HAP-1 (cell line): Measurements from ENCODE around the gene GREB1L.
A peak's percentile ranks its signal among the peaks of the same experiment; 100 is the strongest.
"Not testable (repeated sequence)": the region's sequence is repeated elsewhere in the genome, so short reads cannot be mapped to it uniquely, and the experiment has no call there.

Source experiments
- DNase-seq, 2 experiments: peaks; one replicate each; pipeline ENCODE4 v3.0.0-alpha.2; 2016 to 2020; ENCODE audit warnings: low spot score in 2 of 2
- H3K27me3 ChIP-seq: fragments of 250-450 bp; sonication (Bioruptor Pico); 2 replicates; pipeline ENCODE4 v1.5.1; 2020; ENCODE audit warnings: low read depth, mild to moderate bottlenecking, moderate library complexity
- H3K36me3 ChIP-seq: fragments of 250-450 bp; sonication (Bioruptor Pico); replicated peaks from 2 replicates; pipeline ENCODE4 v1.5.1; 2020; ENCODE audit warnings: mild to moderate bottlenecking
- H3K4me1 ChIP-seq: fragments of 250-450 bp; sonication (Bioruptor Pico); 2 replicates; pipeline ENCODE4 v1.5.1; 2020; ENCODE audit warnings: mild to moderate bottlenecking
- H3K4me3 ChIP-seq: fragments of 250-450 bp; sonication (Bioruptor Pico); 2 replicates; pipeline ENCODE4 v1.5.1; 2020; ENCODE audit warnings: mild to moderate bottlenecking, moderate library complexity
- H3K9me3 ChIP-seq: fragments of 250-450 bp; sonication (Bioruptor Pico); 2 replicates; pipeline ENCODE4 v1.5.1; 2020; ENCODE audit warnings: mild to moderate bottlenecking, moderate library complexity
- in situ Hi-C: fragments of 300-500 bp; cut with MboI; formaldehyde crosslinking; loops from 3 replicates; pipeline ENCODE4 v1.14.3; 2020; ENCODE audit warnings: low sequenced_read_pairs, inconsistent platforms, mixed read lengths

GREB1L gene

DNA sequence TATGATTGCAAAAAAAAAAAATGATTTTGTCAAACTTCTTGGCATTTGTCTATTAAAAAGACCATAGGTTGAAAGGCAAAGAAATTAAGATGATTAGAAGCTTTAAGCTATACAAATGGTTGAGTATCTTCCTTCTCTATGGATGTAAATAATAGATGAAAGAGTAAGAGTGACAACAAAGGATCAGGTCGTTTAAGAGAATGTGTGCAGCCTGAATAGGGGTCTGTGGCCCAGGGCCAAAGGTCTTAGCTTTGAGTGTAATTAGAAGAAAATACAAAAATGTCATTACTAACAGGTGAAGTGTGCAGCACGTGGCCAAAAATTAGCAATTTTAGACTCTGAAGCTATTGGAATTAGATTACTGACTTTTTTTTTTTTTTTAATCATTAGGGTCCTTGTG lies 122.4 kb downstream of the GREB1L start:
- Histone ChIP-seq H3K9me3 (no peaks in the 10 kb centered on the region), H3K36me3 (no peaks in the 10 kb centered on the region), H3K4me1 (peaks cover 68% of the 10 kb centered on the region), H3K27me3 (no peaks in the 10 kb centered on the region), H3K4me3 (no peak overlapping the region)
- in situ Hi-C loops: no loop called here
- DNase-seq: peak; percentile 16 to 36

DNA sequence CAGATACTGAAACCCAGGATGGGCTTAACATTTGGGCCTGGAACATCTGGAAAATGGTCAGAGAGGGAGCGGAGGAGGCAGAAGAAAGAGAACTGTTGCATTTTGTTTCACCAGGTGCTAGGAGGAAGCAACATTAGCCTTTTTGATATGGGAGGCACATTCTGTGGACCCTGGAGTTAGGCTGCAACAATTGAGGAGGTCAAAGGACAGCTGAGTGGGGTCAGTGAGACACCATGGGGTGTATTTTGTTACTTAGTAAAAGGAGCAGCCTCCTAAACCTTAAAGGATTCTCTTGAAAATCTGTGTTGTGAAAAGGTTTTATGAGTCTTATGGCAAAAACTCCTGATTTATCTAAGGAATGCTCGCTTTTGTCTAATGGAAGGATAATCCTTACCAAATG lies 124.9 kb downstream of the GREB1L start:
- Histone ChIP-seq H3K4me3 (no peak overlapping the region), H3K27me3 (no peaks in the 10 kb centered on the region), H3K4me1 (peaks cover 57% of the 10 kb centered on the region), H3K36me3 (no peaks in the 10 kb centered on the region), H3K9me3 (no peaks in the 10 kb centered on the region)
- in situ Hi-C loops: no loop called here
- DNase-seq: peak; percentile 53 to 85

DNA sequence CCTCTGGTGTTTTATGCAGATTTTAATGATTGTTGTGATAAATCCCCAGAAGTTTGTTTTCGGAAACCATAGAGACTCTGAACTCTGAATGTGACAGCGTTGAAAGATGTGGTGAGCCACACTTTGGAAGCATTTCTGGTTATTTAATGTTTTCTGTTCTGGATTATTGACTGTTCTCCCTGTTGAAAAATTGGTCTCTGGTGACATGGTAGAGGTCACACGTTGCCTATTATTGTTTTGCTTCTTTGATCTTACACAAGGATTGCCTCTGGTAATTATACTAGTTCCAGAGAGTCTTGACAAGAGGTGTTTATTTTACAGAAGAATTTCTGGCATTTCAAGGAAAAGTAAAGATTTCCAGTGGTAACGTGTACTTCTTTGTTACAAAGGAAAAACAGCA lies 127.1 kb downstream of the GREB1L start:
- Histone ChIP-seq H3K36me3 (no peaks in the 10 kb centered on the region), H3K4me1 (peaks cover 36% of the 10 kb centered on the region), H3K4me3 (no peak overlapping the region), H3K27me3 (no peaks in the 10 kb centered on the region), H3K9me3 (no peaks in the 10 kb centered on the region)
- in situ Hi-C loops: no loop called here
- peak; percentile 18 to 68 for DNase-seq

DNA sequence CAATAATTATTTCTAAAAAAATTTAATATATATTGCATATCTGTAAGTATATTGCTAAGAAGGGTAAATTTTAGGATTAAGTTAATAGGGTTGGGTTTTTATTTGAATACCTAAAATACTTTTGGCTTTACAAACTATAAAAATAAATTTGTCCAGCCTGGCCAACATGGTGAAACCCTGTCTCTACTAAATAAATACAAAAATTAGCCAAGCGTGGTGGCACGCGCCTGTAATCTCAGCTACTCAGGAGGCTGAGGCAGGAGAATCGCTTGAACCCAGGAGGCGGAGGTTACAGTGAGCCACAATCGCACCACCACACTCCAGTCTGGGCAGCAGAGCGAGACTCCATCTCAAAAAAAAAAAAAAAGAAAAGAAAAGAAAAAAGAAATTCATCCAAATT lies 127.6 kb downstream of the GREB1L start:
- H3K36me3 ChIP-seq, in situ Hi-C loops, DNase-seq, H3K27me3 ChIP-seq, H3K4me3 ChIP-seq, H3K9me3 ChIP-seq: not testable (repeated sequence)
- H3K4me1 ChIP-seq: peaks cover 32% of the 10 kb centered on the region

DNA sequence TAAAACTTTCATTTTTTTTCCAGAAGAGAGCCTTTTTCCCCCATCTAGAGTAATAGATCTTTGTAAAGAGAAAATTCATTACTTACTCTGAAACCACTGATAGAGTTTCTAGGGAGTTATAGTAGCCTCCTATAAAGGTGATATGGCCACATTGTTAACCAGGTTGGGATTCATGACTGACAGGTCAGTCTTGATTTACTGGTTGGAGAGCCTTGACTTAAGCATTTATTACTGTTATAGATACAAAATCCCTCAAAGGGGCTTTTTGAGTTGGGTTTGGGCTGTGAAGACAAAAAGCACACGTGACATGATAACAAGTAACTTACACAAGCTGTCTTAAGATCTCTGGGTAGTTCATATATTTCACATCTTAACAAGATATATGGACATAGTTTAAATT lies 141.0 kb downstream of the GREB1L start:
- peaks cover 8% of the 10 kb centered on the region; the same call in 1 of the 2 replicates for H3K4me1 ChIP-seq
- peaks cover 6% of the 10 kb centered on the region; the same call in 1 of the 2 replicates for H3K36me3 ChIP-seq
- DNase-seq: no peak
- H3K4me3 ChIP-seq: no peak overlapping the region
- in situ Hi-C loops: no loop called here
- H3K27me3 ChIP-seq: no peaks in the 10 kb centered on the region
- no peaks in the 10 kb centered on the region for H3K9me3 ChIP-seq

DNA sequence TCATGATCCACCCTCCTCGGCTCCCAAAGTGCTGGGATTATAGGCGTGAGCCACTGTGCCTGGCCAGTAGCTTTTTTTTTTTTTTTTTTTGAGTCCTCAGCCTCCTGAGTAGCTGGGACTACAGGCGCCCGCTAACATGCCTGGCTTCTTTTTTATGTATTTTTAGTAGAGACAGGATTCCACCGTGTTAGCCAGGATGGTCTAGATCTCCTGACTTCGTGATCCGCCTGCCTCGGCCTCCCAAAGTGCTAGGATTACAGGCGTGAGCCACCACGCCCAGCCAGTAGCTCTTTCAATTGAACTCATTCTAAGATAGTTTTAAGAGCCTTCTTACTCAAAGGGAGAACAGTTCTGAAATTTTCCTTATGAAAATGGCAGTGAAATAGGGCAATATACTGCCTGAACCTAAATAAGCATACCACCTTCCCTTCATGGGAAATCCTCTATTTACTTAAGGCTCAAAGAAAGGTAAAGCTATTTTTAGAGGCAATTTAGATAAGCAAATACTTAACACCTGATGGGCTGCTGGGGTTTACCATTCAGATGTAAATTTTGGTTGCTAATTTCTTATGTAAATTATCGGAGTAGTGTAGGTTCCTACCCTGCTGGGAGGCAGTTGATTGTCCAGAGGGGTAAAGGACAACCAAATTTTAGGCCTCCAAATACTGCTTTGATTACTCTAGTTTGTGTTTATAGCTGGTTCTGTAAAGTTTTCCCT lies 144.7 kb downstream of the GREB1L start:
- Histone ChIP-seq H3K36me3 (peaks cover 6% of the 10 kb centered on the region; the same call in 1 of the 2 replicates), H3K4me1 (peaks cover 20% of the 10 kb centered on the region), H3K27me3 (no peaks in the 10 kb centered on the region), H3K9me3 (no peaks in the 10 kb centered on the region), H3K4me3 (no peak overlapping the region)
- peak in 1 of 2 experiments; percentile 56 for DNase-seq
- in situ Hi-C loops: no loop called here

DNA sequence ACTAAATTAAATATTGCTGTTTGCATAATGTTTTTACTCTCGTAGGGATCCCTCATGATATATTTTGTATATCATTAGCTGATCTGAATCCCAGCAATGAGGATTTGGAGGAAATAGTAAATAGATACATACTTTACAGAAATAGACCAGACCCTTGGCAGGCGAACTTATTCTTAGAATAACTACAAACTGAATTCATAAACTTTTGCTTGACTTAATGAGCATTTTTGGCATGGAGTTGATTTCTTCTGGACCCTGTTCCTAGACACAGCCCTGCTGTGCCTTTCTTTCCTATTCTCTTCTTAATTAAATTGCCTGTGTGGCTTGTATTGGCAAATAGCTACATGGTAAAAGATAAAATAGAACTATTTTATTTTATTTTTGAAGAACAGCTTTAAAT lies 145.9 kb downstream of the GREB1L start:
- DNase-seq: no peak
- peaks cover 6% of the 10 kb centered on the region; the same call in 1 of the 2 replicates for H3K36me3 ChIP-seq
- peaks cover 22% of the 10 kb centered on the region for H3K4me1 ChIP-seq
- no peaks in the 10 kb centered on the region for H3K27me3 ChIP-seq
- no peaks in the 10 kb centered on the region for H3K9me3 ChIP-seq
- no peak overlapping the region for H3K4me3 ChIP-seq
- in situ Hi-C loops: no loop called here

DNA sequence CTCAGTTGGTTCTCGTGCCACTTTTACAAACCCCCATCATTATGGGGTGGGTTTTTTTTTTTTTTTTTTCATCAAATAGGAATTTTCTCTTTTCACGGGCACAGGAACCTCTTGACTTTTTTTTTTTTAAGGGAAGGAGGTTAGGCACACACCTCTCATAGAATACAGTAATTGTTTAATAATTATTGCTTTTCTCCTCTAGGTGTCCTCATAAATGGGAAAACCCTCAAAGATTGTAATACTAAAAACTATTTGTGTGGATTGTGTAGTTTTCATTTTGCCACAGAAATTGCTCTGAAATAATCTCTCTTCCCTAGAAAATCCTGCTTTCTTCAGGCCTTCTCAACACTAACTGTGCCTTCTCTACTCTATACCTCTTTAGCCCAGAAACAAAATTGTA lies 147.3 kb downstream of the GREB1L start:
- Histone ChIP-seq H3K4me3 (no peak overlapping the region), H3K27me3 (no peaks in the 10 kb centered on the region), H3K4me1 (peaks cover 22% of the 10 kb centered on the region), H3K9me3 (no peaks in the 10 kb centered on the region), H3K36me3 (peaks cover 6% of the 10 kb centered on the region; the same call in 1 of the 2 replicates)
- DNase-seq: no peak
- in situ Hi-C loops: no loop called here

DNA sequence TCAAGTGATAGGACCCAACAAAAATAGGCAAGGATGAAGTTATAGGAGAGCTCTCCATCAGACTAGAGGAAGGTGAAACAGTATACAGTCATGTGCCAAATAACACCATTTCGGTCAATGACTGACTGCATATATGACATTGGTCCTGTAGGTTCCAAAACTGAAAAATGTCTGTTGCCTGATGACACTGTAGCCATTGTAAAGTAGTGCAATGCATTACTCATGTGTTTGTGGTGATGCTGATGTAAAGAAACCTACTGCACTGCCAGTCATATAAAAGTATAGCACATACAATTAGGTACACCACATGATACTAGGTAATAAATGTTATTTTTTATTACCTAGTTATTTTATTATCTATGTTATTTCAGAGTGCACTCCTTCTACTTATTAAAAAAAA lies 147.9 kb downstream of the GREB1L start:
- Histone ChIP-seq H3K4me3 (no peak overlapping the region), H3K27me3 (no peaks in the 10 kb centered on the region), H3K4me1 (peaks cover 22% of the 10 kb centered on the region), H3K9me3 (no peaks in the 10 kb centered on the region), H3K36me3 (peaks cover 6% of the 10 kb centered on the region; the same call in 1 of the 2 replicates)
- no peak for DNase-seq
- in situ Hi-C loops: no loop called here

DNA sequence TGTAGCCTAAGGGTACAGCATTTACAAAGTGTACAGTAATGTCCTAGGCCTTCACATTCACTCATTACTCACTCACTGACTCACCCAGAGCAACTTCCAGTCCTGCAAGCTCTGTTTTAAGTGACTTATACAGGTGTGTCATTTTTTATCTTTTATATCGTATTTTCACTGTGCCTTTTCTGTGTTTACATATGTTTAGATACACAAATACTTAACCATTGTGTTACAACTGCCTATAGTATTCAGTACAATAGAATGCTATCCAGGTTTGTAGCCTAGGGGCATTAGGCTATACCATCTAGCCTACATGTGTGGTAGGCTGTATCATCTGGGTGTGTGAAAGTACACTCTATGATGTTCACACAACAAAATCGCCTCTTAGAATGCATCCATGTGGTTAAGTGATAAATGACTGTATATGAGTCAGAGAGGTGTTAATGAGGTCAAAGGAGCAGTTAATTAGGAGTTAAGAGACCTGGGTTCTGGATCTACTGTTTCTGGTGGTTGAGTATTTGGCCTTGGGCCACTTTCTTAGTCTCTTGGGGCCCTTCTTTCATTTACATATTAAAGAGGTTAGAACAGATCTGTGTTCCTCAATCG lies 149.1 kb downstream of the GREB1L start:
- Histone ChIP-seq H3K4me1 (peaks cover 22% of the 10 kb centered on the region), H3K4me3 (no peak overlapping the region), H3K9me3 (no peaks in the 10 kb centered on the region), H3K27me3 (no peaks in the 10 kb centered on the region), H3K36me3 (no peaks in the 10 kb centered on the region)
- in situ Hi-C loops: no loop called here
- peak; percentile 66 to 80 for DNase-seq

DNA sequence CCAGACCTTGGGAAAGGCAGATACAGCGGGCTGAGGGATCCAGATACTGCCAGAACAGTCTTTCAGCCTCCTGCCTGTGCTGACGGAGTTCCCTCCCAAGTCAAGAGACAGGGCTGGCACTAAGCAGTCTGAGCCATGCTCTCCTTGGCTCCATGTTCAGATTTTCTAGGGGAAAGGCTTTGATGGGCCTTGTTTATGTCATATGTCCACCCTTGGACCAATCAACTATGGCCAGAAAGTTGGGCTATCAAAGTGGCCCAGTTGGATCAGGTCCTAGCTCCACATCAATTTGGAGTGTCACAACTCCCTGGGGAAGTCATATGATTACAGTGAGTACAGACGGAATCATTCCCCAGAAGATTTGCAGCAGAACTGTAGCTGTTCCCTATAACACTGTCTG lies 152.0 kb downstream of the GREB1L start:
- in situ Hi-C loops: no loop called here
- Histone ChIP-seq H3K4me3 (no peak overlapping the region), H3K4me1 (peaks cover 28% of the 10 kb centered on the region), H3K36me3 (no peaks in the 10 kb centered on the region), H3K9me3 (no peaks in the 10 kb centered on the region), H3K27me3 (no peaks in the 10 kb centered on the region)
- DNase-seq: no peak

DNA sequence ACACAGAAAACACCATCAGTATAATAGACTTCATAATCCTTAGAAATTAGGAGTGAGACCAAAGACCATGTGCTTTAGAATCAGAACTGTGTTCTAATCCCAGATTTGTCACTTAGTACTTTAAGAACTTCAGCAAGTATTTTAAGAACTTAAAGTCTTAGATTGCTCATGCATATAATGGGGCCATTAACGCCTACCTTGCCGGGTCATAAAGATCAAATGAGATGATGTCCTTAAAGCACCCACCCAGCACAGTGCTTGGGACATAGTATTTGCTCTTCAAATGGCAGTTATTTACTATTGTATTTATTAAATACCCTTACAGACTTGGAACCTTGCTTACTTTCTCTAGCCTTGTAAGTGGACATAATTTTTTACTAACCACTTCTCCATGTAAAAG lies 156.1 kb downstream of the GREB1L start:
- H3K27me3 ChIP-seq: no peaks in the 10 kb centered on the region
- DNase-seq: no peak
- H3K4me1 ChIP-seq: peaks cover 14% of the 10 kb centered on the region
- in situ Hi-C loops: no loop called here
- no peaks in the 10 kb centered on the region for H3K36me3 ChIP-seq
- no peaks in the 10 kb centered on the region for H3K9me3 ChIP-seq
- no peak overlapping the region for H3K4me3 ChIP-seq

DNA sequence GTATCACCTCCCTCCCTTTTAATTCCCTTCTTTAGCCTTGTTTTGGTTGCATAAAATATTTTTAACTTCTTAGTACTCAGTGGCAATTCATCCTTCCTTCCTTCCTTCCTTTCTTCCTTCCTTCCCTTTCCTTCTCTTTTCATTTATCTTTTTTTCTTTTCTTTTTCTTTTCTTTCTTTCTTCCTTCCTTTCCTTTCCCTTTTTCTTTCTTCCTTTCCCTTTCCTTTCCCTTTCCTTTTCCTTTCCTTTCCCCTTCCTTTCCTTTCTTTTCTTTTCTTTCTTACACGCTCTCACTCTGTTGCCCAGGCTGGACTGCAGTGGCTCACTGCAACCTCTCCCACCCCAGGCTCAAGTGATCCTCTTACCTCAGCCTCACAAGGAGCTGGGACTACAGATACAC lies 160.2 kb downstream of the GREB1L start:
- no peak for DNase-seq
- H3K4me3 ChIP-seq: no peak overlapping the region
- H3K27me3 ChIP-seq: no peaks in the 10 kb centered on the region
- no peaks in the 10 kb centered on the region for H3K9me3 ChIP-seq
- no peaks in the 10 kb centered on the region; the same call in 1 of the 2 replicates for H3K36me3 ChIP-seq
- H3K4me1 ChIP-seq: peaks cover 16% of the 10 kb centered on the region
- in situ Hi-C loops: no loop called here

DNA sequence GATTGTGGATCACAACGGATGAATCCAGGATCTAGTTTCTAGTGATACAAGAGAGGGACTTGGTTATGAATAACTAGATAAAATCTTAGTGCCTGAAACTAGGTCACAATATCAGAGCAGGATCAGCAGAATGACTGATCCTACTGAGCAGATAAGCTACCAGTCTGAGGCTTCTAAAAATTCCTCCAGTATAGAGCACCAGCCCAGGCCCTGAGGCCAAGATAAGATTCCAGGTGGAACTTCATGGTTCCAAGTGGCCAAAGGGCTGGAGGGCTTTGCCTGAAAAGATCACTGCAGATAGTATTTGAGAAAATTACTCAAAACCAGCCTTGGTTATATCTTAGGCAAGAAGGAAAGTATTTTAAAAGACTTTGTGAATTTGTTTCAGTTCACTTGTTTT lies 162.4 kb downstream of the GREB1L start:
- Histone ChIP-seq H3K4me1 (0 out of 2 replicates have a peak, but pooled peaks cover 3% of the 10 kb centered on the region), H3K27me3 (no peaks in the 10 kb centered on the region), H3K36me3 (no peaks in the 10 kb centered on the region; the same call in 1 of the 2 replicates), H3K9me3 (no peaks in the 10 kb centered on the region), H3K4me3 (no peak overlapping the region)
- DNase-seq: no peak
- in situ Hi-C loops: no loop called here
